Measurements from ENCODE around the gene C3. TPM values are rescaled to one million over a fixed set of nuclear protein-coding genes. Genes with fewer than 3 reads are reported as not detected.
"Not testable (repeated sequence)": the region's sequence is repeated elsewhere in the genome, so short reads cannot be mapped to it uniquely, and the experiment has no call there.

Gene C3
- total and polyA plus RNA-seq, 2 of the 13 experiments (the other 11 are each of a cell fraction or from before 2014, with no cell fraction given), result 1,455 to 6,272 TPM

GRCh38 chr19:6762253-6762797, 41.9 kb upstream of the C3 start:
- intact Hi-C loops (cut with micrococcal nuclease; ENCODE audit: unreplicated experiment); H3K36me3 ChIP-seq (replicated peaks in 1 of 2; ENCODE audit: control insufficient read depth in 1 of 2, insufficient read depth in 2 of 2, low read length in 2 of 2); H3K9ac ChIP-seq (ENCODE audit: insufficient read depth, low read depth, low read length); H3K9me3 ChIP-seq (ENCODE audit: low read length); H3K27me3 ChIP-seq (ENCODE audit: control insufficient read depth in 1 of 2, insufficient read depth in 2 of 2, low read length in 2 of 2); CTCF ChIA-PET (ENCODE audit: low intra/inter-chr PET ratio, low total read pairs); H2AFZ ChIP-seq (ENCODE audit: low read length); ATAC-seq; H3K79me2 ChIP-seq (ENCODE audit: insufficient read depth, low read length); H3K27ac ChIP-seq (ENCODE audit: extremely low read length, insufficient read depth, low read length); H3K4me2 ChIP-seq (ENCODE audit: low read depth, low read length); FAIRE-seq; H4K20me1 ChIP-seq (ENCODE audit: insufficient read depth, low read length); BruUV-seq (replicated peaks); H3K4me3 ChIP-seq (replicated peaks in 1 of 3; ENCODE audit: insufficient read depth in 1 of 3, low read depth in 2 of 3, low read length in 3 of 3); in situ Hi-C loops (cut with HindIII; ENCODE audit: extremely low pct_ligation_motif_present, low pct_unique_long_range_greater_than_20kb); TF ChIP-seq NR2F6 (IDR thresholded peaks at IDR 0.05): not testable (repeated sequence)
- TF ChIP-seq ZNF263 (CRISPR knock-in tag; IDR thresholded peaks at IDR 0.05), result peak; percentile 83
- peak; percentile 50; the same call in 1 of the 2 replicates for TF ChIP-seq ZMYM3 (CRISPR knock-in tag; IDR thresholded peaks at IDR 0.05)
- peak; percentile 7; the same call in 1 of the 2 replicates for TF ChIP-seq CEBPB (IDR thresholded peaks at IDR 0.05; ENCODE audit: borderline replicate concordance, low read depth, low read length)
- 0 out of 4 replicates have a peak, but pooled peaks of 1 of the 2 experiments have one; percentile 31 for TF ChIP-seq NR2F1 (CRISPR knock-in tag; IDR thresholded peaks at IDR 0.05)
- TF ChIP-seq ZNF770 (CRISPR knock-in tag; IDR thresholded peaks at IDR 0.05), result peak; percentile 94
- TF ChIP-seq ZNF362 (CRISPR knock-in tag; IDR thresholded peaks at IDR 0.05; ENCODE audit: borderline replicate concordance), result peak; percentile 63; the same call in 1 of the 2 replicates
- TF ChIP-seq NR2F6 (CRISPR knock-in tag; IDR thresholded peaks at IDR 0.05), result peak; percentile 41; the same call in 1 of the 2 replicates
- peak; percentile 85 for TF ChIP-seq FOSL2 (CRISPR knock-in tag; IDR thresholded peaks at IDR 0.05)
- POLR2A ChIA-PET, result interaction anchor here (1.9 kb wide), 1 partner anchor 10 kb away, joined by 8 read pairs; no protein-coding TSS in a partner anchor
- DNase-seq (ENCODE audit: low spot score), result peak; percentile 31
- 48% methylated on average over 8 of the region's 8 CpGs for WGBS (ENCODE audit: low lambda C conversion rate)
- H3K4me1 ChIP-seq (ENCODE audit: insufficient read depth, low read length), result peaks cover 32% of the 10 kb centered on the region
